GM12872 (cell line): ENCODE results near the gene TMEM63C.

Experiments used
- CTCF ChIP-seq: IDR thresholded peaks from 3 replicates; pipeline ENCODE4 v1.5.1; 2011; ENCODE audit warnings: low read depth, mild to moderate bottlenecking, low read length, moderate library complexity; ENCODE audit not compliant: insufficient read depth

Gene TMEM63C

GRCh38 chr14:77181603-77182437 is at the start of gene TMEM63C:
Gene TMEM63C (plus strand): TSS chr14:77181798. CDS start chr14:77218814, 37,016 bp downstream.
- TF ChIP-seq CTCF, result no peak

GRCh38 chr14:77131871-77132486 is 49.6 kb upstream of the TMEM63C start:
- no peak for TF ChIP-seq CTCF

GRCh38 chr14:77133720-77134338 is 47.8 kb upstream of the TMEM63C start:
- TF ChIP-seq CTCF, result no peak

- no peak for TF ChIP-seq CTCF
Observed at GRCh38 chr14:77139022-77139421, 42.6 kb upstream of the TMEM63C start.

- TF ChIP-seq CTCF, result peak; percentile 65
Observed at GRCh38 chr14:77139540-77140358, 41.8 kb upstream of the TMEM63C start.

- no peak for TF ChIP-seq CTCF
Observed at GRCh38 chr14:77140359-77141213, 41.0 kb upstream of the TMEM63C start.
